H1 (cell line): ENCODE measurements around the gene DAPK1. TPM values are rescaled to one million over a fixed set of nuclear protein-coding genes. Genes with fewer than 3 reads are reported as not detected.

Experiments used
- CTCF ChIA-PET: fragments of 300-600 bp; sonication (Branson Sonifier 250); formaldehyde crosslinking; loops from one replicate; lab custom pipeline; 2021; ENCODE audit not compliant: partially characterized antibody; lab: Charles Lee
- POLR2A ChIA-PET: fragments of 300-600 bp; sonication (Branson Sonifier 250); formaldehyde crosslinking; loops from one replicate; lab custom pipeline; 2021; ENCODE audit warnings: inconsistent platforms; ENCODE audit not compliant: partially characterized antibody; lab: Charles Lee
- DNase-seq, 2 experiments: peaks; one replicate each; pipeline versions ENCODE4 v3.0.0 to v3.0.0-alpha.2; 2010 to 2022; ENCODE audit warnings: low spot score in 2 of 2, low read depth in 1 of 2, mixed read lengths in 1 of 2
- FAIRE-seq: peaks from 2 replicates; lab custom pipeline; 2011; peaks lifted over from hg19 to GRCh38; lab: Jason Lieb, UNC
- H2AFZ ChIP-seq: 2 replicates; pipeline ENCODE4 v1.8.1; 2012; ENCODE audit warnings: low read length, inconsistent platforms
- H2AK5ac ChIP-seq: 2 replicates; pipeline ENCODE4 v1.6.1; 2013; ENCODE audit warnings: low read depth, low read length
- H2BK120ac ChIP-seq: replicated peaks from 2 replicates; pipeline ENCODE3; 2013; ENCODE audit warnings: low read depth, low read length, inconsistent platforms
- H2BK12ac ChIP-seq: 2 replicates; pipeline ENCODE4 v1.6.1; 2013; ENCODE audit warnings: low read depth, low read length
- H2BK15ac ChIP-seq: 2 replicates; pipeline ENCODE4 v1.6.1; 2013; ENCODE audit warnings: low read length
- H2BK20ac ChIP-seq: 2 replicates; pipeline ENCODE4 v1.6.1; 2013; ENCODE audit warnings: low read length
- H2BK5ac ChIP-seq: 2 replicates; pipeline ENCODE4 v1.6.1; 2013; ENCODE audit warnings: low read depth, low read length
- H3K14ac ChIP-seq: 2 replicates; pipeline ENCODE4 v1.6.1; 2013; ENCODE audit warnings: inconsistent platforms; ENCODE audit not compliant: insufficient read length
- H3K18ac ChIP-seq: 2 replicates; pipeline ENCODE4 v1.6.1; 2013; ENCODE audit warnings: low read length; ENCODE audit errors: extremely low read depth
- H3K23ac ChIP-seq: 2 replicates; pipeline ENCODE4 v1.6.1; 2013; ENCODE audit warnings: inconsistent platforms; ENCODE audit not compliant: insufficient read length
- H3K23me2 ChIP-seq: 2 replicates; pipeline ENCODE4 v1.6.1; 2013; ENCODE audit warnings: low read depth, low read length
- H3K27ac ChIP-seq: 2 replicates; pipeline ENCODE4 v1.6.1; 2011; ENCODE audit warnings: low read depth, low read length, inconsistent platforms
- H3K27me3 ChIP-seq, 4 experiments: replicated peaks in 1 of 4; 1 replicate in 1 of 4; 2 replicates in 3 of 4; pipeline versions ENCODE4 v1.6.1 to v1.8.1; 2011 to 2013; ENCODE audit warnings: low read length in 3 of 4, mild to moderate bottlenecking in 3 of 4, inconsistent platforms in 2 of 4, mixed read lengths in 2 of 4, moderate library complexity in 1 of 4; ENCODE audit not compliant: control insufficient read depth in 3 of 4, insufficient read depth in 3 of 4; ENCODE audit errors: extremely low read depth in 1 of 4
- H3K36me3 ChIP-seq, 4 experiments: 2 replicates each; pipeline versions ENCODE4 v1.6.1 to v1.8.1; 2011 to 2013; ENCODE audit warnings: mild to moderate bottlenecking in 4 of 4, low read length in 3 of 4, moderate library complexity in 2 of 4, control low read depth in 1 of 4, inconsistent platforms in 1 of 4; ENCODE audit not compliant: insufficient read depth in 4 of 4, control insufficient read depth in 2 of 4
- H3K4ac ChIP-seq: replicated peaks from 2 replicates; pipeline ENCODE3; 2013; ENCODE audit warnings: low read length, low read depth, mixed read lengths, inconsistent platforms; ENCODE audit not compliant: insufficient read length
- H3K4me1 ChIP-seq, 4 experiments: replicated peaks in 1 of 4; 1 replicate in 1 of 4; 2 replicates in 3 of 4; pipeline versions ENCODE4 v1.6.1 to v1.8.1; 2011 to 2013; ENCODE audit warnings: low read length in 3 of 4, inconsistent platforms in 2 of 4, mixed read lengths in 1 of 4; ENCODE audit not compliant: insufficient read depth in 4 of 4, control insufficient read depth in 3 of 4
- H3K4me2 ChIP-seq, 2 experiments: 2 replicates each; pipeline versions ENCODE4 v1.6.1 to v1.8.1; 2011 to 2013; ENCODE audit warnings: low read depth in 2 of 2, low read length in 2 of 2, control low read depth in 1 of 2, inconsistent platforms in 1 of 2, mild to moderate bottlenecking in 1 of 2; ENCODE audit not compliant: insufficient read depth in 1 of 2
- H3K4me3 ChIP-seq, 4 experiments: fragments of 200-600, 300-600 bp in 1 of 4; sonication (generic), shearing (Covaris generic), sonication (Bioruptor Twin) in 1 of 4; 2 replicates each; pipeline versions ENCODE4 v1.5.1 to v1.8.1; 2011 to 2016; ENCODE audit warnings: low read length in 4 of 4, low read depth in 3 of 4, control low read depth in 2 of 4, inconsistent platforms in 2 of 4, mild to moderate bottlenecking in 2 of 4, mixed read lengths in 1 of 4, moderate library complexity in 1 of 4; ENCODE audit not compliant: insufficient read depth in 2 of 4; ENCODE audit errors: extremely low read depth in 1 of 4
- H3K56ac ChIP-seq: replicated peaks from 2 replicates; pipeline ENCODE3; 2013; ENCODE audit warnings: low read depth, mild to moderate bottlenecking, mixed read lengths, low read length, inconsistent platforms; ENCODE audit not compliant: insufficient read length
- H3K79me1 ChIP-seq: 2 replicates; pipeline ENCODE4 v1.6.1; 2013; ENCODE audit warnings: low read depth, low read length, control low read depth
- H3K79me2 ChIP-seq, 2 experiments: 2 replicates each; pipeline versions ENCODE4 v1.6.1 to v1.8.1; 2012 to 2013; ENCODE audit warnings: low read length in 2 of 2, mild to moderate bottlenecking in 2 of 2, inconsistent platforms in 1 of 2; ENCODE audit not compliant: insufficient read depth in 2 of 2, control insufficient read depth in 1 of 2
- H3K9ac ChIP-seq, 4 experiments: replicated peaks in 1 of 4; 1 replicate in 1 of 4; 2 replicates in 3 of 4; pipeline versions ENCODE4 v1.6.1 to v1.8.1; 2011 to 2013; ENCODE audit warnings: low read depth in 3 of 4, low read length in 3 of 4, control low read depth in 2 of 4, mild to moderate bottlenecking in 2 of 4, moderate library complexity in 2 of 4, inconsistent platforms in 1 of 4; ENCODE audit errors: extremely low read depth in 1 of 4
- H3K9me3 ChIP-seq, 2 experiments: 2 replicates each; pipeline versions ENCODE4 v1.6.1 to v1.8.1; 2012 to 2013; ENCODE audit warnings: mild to moderate bottlenecking in 2 of 2, moderate library complexity in 2 of 2, control low read depth in 1 of 2, inconsistent platforms in 1 of 2, low read depth in 1 of 2, low read length in 1 of 2, mixed read lengths in 1 of 2; ENCODE audit not compliant: insufficient read depth in 2 of 2
- H4K20me1 ChIP-seq, 2 experiments: replicated peaks in 1 of 2; 2 replicates each; pipeline versions ENCODE3 to v1.8.1; 2011 to 2013; ENCODE audit warnings: inconsistent platforms in 2 of 2, low read length in 2 of 2, mild to moderate bottlenecking in 1 of 2; ENCODE audit not compliant: insufficient read depth in 2 of 2, control insufficient read depth in 1 of 2
- H4K5ac ChIP-seq: 2 replicates; pipeline ENCODE4 v1.6.1; 2013; ENCODE audit warnings: low read length, low read depth, mixed read lengths, inconsistent platforms; ENCODE audit not compliant: insufficient read length
- H4K8ac ChIP-seq: 2 replicates; pipeline ENCODE4 v1.8.0; 2013; ENCODE audit warnings: mild to moderate bottlenecking, moderate library complexity, low read length, inconsistent platforms; ENCODE audit not compliant: insufficient read depth; ENCODE audit errors: extremely low read depth
- H4K91ac ChIP-seq: replicated peaks from 2 replicates; pipeline ENCODE3; 2013; ENCODE audit warnings: low read length, mixed read lengths, inconsistent platforms; ENCODE audit not compliant: insufficient read length
- BRCA1 ChIP-seq: IDR thresholded peaks from 2 replicates; pipeline ENCODE4 v1.6.1; 2012; ENCODE audit warnings: low read depth, low read length, improper control_type of control experiment
- CHD1 ChIP-seq: IDR thresholded peaks from 2 replicates; pipeline ENCODE4 v1.6.1; 2012; ENCODE audit warnings: low read depth, low read length, improper control_type of control experiment
- RFX5 ChIP-seq: IDR thresholded peaks from 2 replicates; pipeline ENCODE4 v1.6.1; 2011; ENCODE audit warnings: low read depth, low read length, improper control_type of control experiment, borderline replicate concordance
- RNF2 ChIP-seq: fragments of 200-900, 300-1000 bp; sonication (generic); IDR thresholded peaks from 2 replicates; pipeline ENCODE4 v1.7.1; 2016; ENCODE audit warnings: borderline replicate concordance, low read depth, mild to moderate bottlenecking, antibody characterized with exemption, low read length; ENCODE audit not compliant: poor library complexity, severe bottlenecking; ENCODE audit errors: missing control alignments
- SUZ12 ChIP-seq: fragments of 200-600 bp; sonication (generic); IDR thresholded peaks from 2 replicates; pipeline ENCODE4 v1.6.1; 2012; ENCODE audit warnings: mild to moderate bottlenecking, inconsistent platforms, low read length, moderate library complexity, mixed read lengths
- TCF12 ChIP-seq: IDR thresholded peaks from 2 replicates; pipeline ENCODE4 v1.6.1; 2011; ENCODE audit warnings: low read depth, mild to moderate bottlenecking, low read length
- TEAD4 ChIP-seq: IDR thresholded peaks from 2 replicates; pipeline ENCODE4 v1.6.1; 2012; ENCODE audit warnings: low read depth, low read length, inconsistent platforms, mixed read lengths
- ZNF274 ChIP-seq: IDR thresholded peaks from 2 replicates; pipeline ENCODE4 v1.7.0; 2012; ENCODE audit warnings: low read length, borderline replicate concordance; ENCODE audit errors: extremely low read depth
- WGBS, 2 experiments: shearing (Covaris generic) in 1 of 2; methylation state at CpG; one replicate each; pipeline versions ENCODE4 v1.1.6 to v1.1.7; 2013 to 2015; ENCODE audit warnings: low lambda C conversion rate in 2 of 2, mixed read lengths in 2 of 2, inconsistent platforms in 1 of 2, low coverage in 1 of 2, missing lambda C conversion rate in 1 of 2; ENCODE audit not compliant: insufficient replicate concordance in 2 of 2, insufficient coverage in 1 of 2, insufficient read length in 1 of 2; ENCODE audit errors: extremely low coverage in 1 of 2, missing lambda C conversion rate in 1 of 2; 5-methylcytosine and 5-hydroxymethylcytosine counted together
- polyA plus RNA-seq, 7 experiments: library from polyadenylated mRNA; depleted of rRNA in 3 of 7; stranded (reverse) in 5 of 7; unstranded in 2 of 7; fragments of >200 nt in 5 of 7; fragments of 200-250 nt in 2 of 7; gene quantifications; 1 replicate in 5 of 7; 2 replicates in 1 of 7; 4 replicates in 1 of 7; pipeline versions ENCODE4 v1.2.1 to v1.2.3, GENCODE V29; 2011 to 2013; ENCODE audit warnings: missing spikeins in 2 of 7, mixed read lengths in 2 of 7
- total RNA-seq: library from RNA; stranded (reverse); fragmentation: NEBNext Ultra II Directional; extraction: Animal tissue kit (Norgen Biotek cat#: 25700); gene quantifications from 2 replicates; pipeline ENCODE4 v1.2.1, GENCODE V29; 2021

The DAPK1 gene
- total and polyA plus RNA-seq, 2 of the 8 experiments (the other 6 are each of a cell fraction or from before 2014, with no cell fraction given) = 62.4 to 131 TPM

- no peak overlapping the region for H3K9ac ChIP-seq
- peaks cover 0 to 25% of the 10 kb centered on the region in 2 experiments; a peak in 3 of 4 replicates for H3K79me2 ChIP-seq
- no peaks in the 10 kb centered on the region for H3K27me3 ChIP-seq
- peaks cover 2 to 38% (median 10%) of the 10 kb centered on the region in 4 experiments; a peak in 4 of 8 replicates for H3K36me3 ChIP-seq
- no peak overlapping the region for H3K23ac ChIP-seq
- no peak overlapping the region for H2BK15ac ChIP-seq
- H3K79me1 ChIP-seq = peaks cover 3% of the 10 kb centered on the region
- no peaks in the 10 kb centered on the region for H3K9me3 ChIP-seq
- H3K4me2 ChIP-seq = no peak overlapping the region
- H2BK20ac ChIP-seq = no peak overlapping the region
- H2AK5ac ChIP-seq = no peak overlapping the region
- H3K14ac ChIP-seq = no peak overlapping the region
- H4K91ac ChIP-seq = no peak overlapping the region
- WGBS, 2 experiments = 94% methylated on average over 3 of the region's 3 CpGs; no CpG with 5 or more reads in 1 of the 2 experiments
- no peaks in the 10 kb centered on the region; the same call in 1 of the 2 replicates for H3K23me2 ChIP-seq
- no peak overlapping the region for H2BK120ac ChIP-seq
- H4K8ac ChIP-seq = no peak overlapping the region
- H3K4me3 ChIP-seq = no peak overlapping the region
- H4K5ac ChIP-seq = no peak overlapping the region
- H3K18ac ChIP-seq = no peak overlapping the region
- no peak overlapping the region for H2AFZ ChIP-seq
- no peak overlapping the region for H2BK12ac ChIP-seq
- no peak for TF ChIP-seq CHD1
- TF ChIP-seq BRCA1 = no peak
- no peak for TF ChIP-seq RNF2
- no peak for TF ChIP-seq ZNF274
- no peak for TF ChIP-seq TEAD4
- no peak for TF ChIP-seq SUZ12
- no peak for TF ChIP-seq TCF12
- no peak for TF ChIP-seq RFX5
- ChIA-PET POLR2A (no interaction called here), CTCF (no interaction called here)
- H2BK5ac ChIP-seq = no peak overlapping the region
- peaks cover under 1 to 6% of the 10 kb centered on the region in 2 experiments for H4K20me1 ChIP-seq
- no peak overlapping the region for H3K56ac ChIP-seq
- H3K4ac ChIP-seq = no peak overlapping the region
- FAIRE-seq = no peak
- no peak for DNase-seq
- peaks cover 0 to 12% (median 6%) of the 10 kb centered on the region in 4 experiments; a peak in 4 of 7 replicates for H3K4me1 ChIP-seq
- no peak overlapping the region for H3K27ac ChIP-seq
Observed at GRCh38 chr9:87606841-87607521, 109.3 kb downstream of the DAPK1 start.
